ENCODE results near the gene SCAMP3.

- TF ChIP-seq, protein P1, sequence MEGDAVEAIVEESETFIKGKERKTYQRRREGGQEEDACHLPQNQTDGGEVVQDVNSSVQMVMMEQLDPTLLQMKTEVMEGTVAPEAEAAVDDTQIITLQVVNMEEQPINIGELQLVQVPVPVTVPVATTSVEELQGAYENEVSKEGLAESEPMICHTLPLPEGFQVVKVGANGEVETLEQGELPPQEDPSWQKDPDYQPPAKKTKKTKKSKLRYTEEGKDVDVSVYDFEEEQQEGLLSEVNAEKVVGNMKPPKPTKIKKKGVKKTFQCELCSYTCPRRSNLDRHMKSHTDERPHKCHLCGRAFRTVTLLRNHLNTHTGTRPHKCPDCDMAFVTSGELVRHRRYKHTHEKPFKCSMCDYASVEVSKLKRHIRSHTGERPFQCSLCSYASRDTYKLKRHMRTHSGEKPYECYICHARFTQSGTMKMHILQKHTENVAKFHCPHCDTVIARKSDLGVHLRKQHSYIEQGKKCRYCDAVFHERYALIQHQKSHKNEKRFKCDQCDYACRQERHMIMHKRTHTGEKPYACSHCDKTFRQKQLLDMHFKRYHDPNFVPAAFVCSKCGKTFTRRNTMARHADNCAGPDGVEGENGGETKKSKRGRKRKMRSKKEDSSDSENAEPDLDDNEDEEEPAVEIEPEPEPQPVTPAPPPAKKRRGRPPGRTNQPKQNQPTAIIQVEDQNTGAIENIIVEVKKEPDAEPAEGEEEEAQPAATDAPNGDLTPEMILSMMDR (optimal IDR thresholded peaks at IDR 0.05 in 1 of 3, IDR thresholded peaks at IDR 0.05 in 1 of 3, conservative IDR thresholded peaks at IDR 0.05 in 1 of 3; ENCODE audit: extremely low read depth in 1 of 3, insufficient read depth in 2 of 3, low read length in 3 of 3) = no peak
- no peak for TF ChIP-seq EZH2 (IDR thresholded peaks at IDR 0.05; ENCODE audit: low read length)
Observed at GRCh38 chr1:155304558-155305063, 42.5 kb upstream of the SCAMP3 start.

Measured in keratinocyte (primary cell).